RCC 7860 (cell line): ENCODE results near the gene PORCN.

Experiments
- DNase-seq: peaks from one replicate; pipeline ENCODE4 v3.0.0-alpha.2; 2015; ENCODE audit warnings: low spot score
- FAIRE-seq: peaks from 2 replicates; lab custom pipeline; 2012; peaks lifted over from hg19 to GRCh38; lab: Jason Lieb, UNC

Gene PORCN

GRCh38 chrX:48475774-48476577 lies 32.8 kb upstream of the PORCN start, which contains the start of gene FTSJ1:
Gene FTSJ1 (plus strand): TSS chrX:48476199. CDS start chrX:48478048, 1,849 bp downstream.
- peak; percentile 88 for FAIRE-seq
- DNase-seq = peak; percentile 76

DNA sequence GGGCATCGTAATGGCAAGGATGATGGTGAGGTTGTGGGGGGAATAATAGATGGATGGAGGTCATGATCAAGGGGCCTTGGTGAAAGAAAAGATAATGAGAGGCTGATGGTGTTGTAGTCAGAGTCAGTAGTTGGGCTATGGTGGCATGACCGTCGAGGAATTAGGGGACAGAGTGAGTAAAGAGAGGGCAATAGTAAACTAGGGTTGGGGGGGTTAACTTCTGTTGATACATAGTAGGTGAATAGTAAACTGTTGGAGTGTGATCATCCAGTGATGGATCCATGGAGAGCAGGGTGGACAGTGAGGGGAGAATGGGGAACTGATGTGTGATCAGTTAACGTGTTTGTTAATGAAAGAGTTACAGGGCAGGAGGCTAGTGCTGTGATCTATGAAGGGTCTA lies 31.9 kb upstream of the PORCN start:
- DNase-seq = no peak
- FAIRE-seq = no peak

DNA sequence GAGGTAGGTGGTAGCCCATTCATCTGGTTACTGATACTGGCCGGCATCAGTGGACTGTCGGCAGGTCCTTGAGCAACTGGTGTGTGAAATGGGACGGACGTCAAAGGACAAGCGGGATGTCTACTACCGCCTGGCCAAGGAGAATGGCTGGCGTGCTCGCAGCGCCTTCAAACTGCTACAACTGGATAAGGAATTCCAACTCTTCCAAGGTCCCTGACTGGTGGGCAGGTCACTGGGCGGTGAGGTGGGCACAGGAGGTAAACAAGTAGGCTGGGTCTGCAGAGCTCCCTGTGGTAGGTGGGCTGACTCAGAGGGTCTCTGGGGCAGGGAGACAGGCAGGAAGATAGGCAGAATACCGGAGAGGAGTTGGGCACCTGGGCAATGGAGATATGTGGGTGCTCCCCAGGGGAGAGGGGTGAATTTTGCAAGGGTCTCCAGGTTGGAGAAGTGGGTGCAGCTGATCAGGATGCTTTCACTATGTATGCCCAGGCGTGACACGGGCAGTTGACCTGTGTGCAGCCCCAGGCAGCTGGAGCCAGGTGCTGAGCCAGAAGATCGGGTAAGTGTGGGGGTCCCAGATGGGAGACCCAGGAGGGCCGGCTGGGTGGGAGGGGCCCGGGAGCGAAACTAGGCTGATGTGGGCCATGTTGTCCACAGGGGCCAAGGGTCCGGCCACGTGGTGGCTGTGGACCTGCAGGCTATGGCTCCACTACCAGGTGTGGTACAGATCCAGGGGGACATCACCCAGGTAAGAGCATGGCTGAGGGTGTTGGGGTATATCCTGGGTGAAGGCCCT lies 30.6 kb upstream of the PORCN start:
- DNase-seq (no peak), FAIRE-seq (no peak)

DNA sequence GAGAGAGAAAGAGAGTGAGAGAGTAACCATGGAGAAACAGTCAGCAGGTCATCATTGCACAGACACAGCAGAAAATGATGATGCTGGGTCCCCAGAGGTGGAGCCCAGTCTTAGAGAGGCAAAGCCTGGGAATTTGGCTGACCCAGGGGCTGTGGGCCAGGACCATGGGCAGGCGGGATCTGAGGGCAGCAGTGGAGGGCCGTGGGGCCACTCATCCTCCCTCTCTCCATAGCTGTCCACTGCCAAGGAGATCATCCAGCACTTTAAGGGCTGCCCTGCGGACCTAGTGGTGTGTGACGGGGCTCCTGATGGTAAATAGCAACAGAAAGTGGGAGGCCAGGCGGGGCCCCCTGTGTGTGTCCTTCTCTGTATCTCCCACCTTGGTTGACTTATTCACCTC lies 30.0 kb upstream of the PORCN start:
- FAIRE-seq (no peak), DNase-seq (no peak)

DNA sequence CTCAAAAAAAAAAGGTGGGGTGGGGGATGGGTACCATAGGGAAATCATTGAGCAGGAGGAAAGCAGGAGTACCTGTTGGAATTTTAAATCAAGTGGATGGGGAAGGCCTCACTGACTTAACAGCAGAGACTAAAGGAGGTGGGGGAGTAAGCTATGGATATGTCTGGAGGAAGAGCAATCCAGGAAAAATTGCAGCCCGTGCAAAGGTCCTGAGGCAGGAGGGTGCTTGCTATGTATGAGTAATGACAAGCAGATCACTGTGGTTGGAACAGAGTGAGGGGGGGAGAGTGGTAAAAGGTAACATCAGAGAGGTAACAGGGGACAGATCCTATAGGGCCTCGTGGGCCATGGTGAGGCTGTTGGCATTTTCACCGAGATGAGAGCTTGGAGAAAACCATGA lies 28.6 kb upstream of the PORCN start:
- FAIRE-seq = no peak
- DNase-seq = no peak

- DNase-seq = no peak
- no peak for FAIRE-seq
Measured at GRCh38 chrX:48480583-48480982, 28.2 kb upstream of the PORCN start.

- DNase-seq = no peak
- FAIRE-seq = no peak
Measured at GRCh38 chrX:48482526-48482925, 26.3 kb upstream of the PORCN start.

- FAIRE-seq = peak; percentile 99
Measured at GRCh38 chrX:48487362-48487798, 21.4 kb upstream of the PORCN start.

DNA sequence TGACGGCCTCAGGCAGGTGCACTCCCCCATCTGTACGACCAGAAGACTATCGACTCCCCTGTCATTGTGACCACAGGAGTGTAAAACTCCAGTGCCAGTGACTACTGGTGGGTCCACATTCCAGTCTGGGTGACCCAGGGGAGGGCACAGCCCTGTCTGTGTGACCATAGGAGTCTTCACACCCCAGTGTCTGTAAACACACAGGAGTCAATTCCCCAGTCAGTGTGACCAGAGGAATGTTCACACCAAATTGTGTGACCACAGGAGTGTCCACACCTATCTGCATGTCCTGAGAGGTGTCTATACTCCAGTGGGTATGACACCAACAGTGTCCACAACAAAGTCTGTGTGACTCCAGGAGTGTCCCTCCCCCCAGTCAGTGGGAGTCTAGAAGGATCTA lies 20.8 kb upstream of the PORCN start:
- DNase-seq (no peak), FAIRE-seq (no peak)

More at GRCh38 chrX:48487362-48487798, 21.4 kb upstream of the PORCN start:
- DNase-seq = peak; percentile 99

GRCh38 chrX:48489296-48489695 lies 19.5 kb upstream of the PORCN start:
- DNase-seq = no peak
- FAIRE-seq = no peak

GRCh38 chrX:48489892-48490291 lies 18.9 kb upstream of the PORCN start:
- no peak for FAIRE-seq
- no peak for DNase-seq

DNA sequence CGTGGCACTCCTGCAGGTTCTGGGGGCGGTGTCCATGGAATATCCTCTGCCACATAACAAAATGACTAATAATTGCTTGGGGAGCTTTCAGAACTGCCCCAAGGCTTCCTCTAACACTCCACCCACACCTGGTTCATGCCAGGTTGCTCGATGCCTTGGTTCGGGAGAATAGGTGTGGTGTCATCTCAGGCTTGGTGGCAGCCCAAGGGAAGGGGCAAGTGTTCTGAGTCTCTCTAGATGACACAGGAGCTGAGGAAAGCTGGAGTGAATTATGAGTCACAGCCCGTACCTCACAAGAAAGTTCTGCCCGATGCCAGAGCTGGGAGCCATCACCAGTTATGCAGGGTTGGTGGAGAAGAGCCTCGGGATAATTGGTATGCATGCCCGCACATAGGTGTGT lies 18.1 kb upstream of the PORCN start:
- peak; percentile 28 for FAIRE-seq
- peak; percentile 47 for DNase-seq

GRCh38 chrX:48491809-48492208 lies 17.0 kb upstream of the PORCN start:
- FAIRE-seq (no peak), DNase-seq (no peak)

GRCh38 chrX:48492293-48492910 lies 16.4 kb upstream of the PORCN start:
- peak; percentile 89 for FAIRE-seq
- DNase-seq = peak; percentile 55

- FAIRE-seq (no peak), DNase-seq (no peak)
Measured at GRCh38 chrX:48493890-48494364, 14.9 kb upstream of the PORCN start.

DNA sequence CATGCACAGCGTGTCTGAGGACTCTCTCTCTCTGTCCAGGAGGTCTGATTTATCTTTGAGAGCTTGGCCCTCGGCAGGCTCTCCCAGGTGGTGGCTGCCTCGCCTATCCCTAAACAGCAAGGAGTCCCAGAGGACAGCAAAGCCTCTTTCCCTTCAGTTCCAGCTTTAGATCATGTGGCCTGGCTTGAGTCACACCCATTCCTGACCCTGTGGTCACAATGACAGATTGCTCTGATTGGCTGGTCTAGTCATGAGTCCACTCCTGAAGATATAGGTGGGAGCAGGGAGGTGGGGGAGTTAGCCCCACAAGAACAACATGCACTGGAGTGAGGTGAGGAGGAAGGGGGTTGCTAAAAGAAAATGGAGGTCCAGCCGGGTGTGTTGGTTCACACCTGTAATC lies 12.1 kb upstream of the PORCN start:
- FAIRE-seq (peak; percentile 52), DNase-seq (peak; percentile 43)

DNA sequence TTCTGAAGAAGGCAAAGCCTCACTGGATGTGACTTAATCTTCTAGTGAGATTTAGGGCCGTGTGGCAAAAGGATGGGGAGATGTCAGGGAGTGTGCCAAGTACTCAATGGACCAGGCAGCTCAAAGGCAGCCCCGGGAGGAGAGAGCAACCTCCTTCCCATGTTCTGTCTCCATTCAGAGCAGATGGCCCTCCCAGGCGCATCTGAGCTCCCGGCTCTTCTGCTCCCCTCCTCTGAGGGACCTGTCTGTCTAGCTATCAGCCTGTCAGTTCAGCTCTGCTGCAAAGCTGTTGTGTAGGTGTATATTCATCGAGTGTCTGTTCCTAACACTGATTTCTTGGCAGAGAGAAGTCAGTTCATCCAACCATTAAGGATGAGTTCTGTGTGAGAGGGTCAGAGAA lies 10.9 kb upstream of the PORCN start:
- DNase-seq = no peak

GRCh38 chrX:48498374-48498809 lies 10.4 kb upstream of the PORCN start:
- FAIRE-seq (peak; percentile 100), DNase-seq (peak; percentile 98)

More for the DNA sequence above, 10.9 kb upstream of the PORCN start:
- FAIRE-seq = no peak

DNA sequence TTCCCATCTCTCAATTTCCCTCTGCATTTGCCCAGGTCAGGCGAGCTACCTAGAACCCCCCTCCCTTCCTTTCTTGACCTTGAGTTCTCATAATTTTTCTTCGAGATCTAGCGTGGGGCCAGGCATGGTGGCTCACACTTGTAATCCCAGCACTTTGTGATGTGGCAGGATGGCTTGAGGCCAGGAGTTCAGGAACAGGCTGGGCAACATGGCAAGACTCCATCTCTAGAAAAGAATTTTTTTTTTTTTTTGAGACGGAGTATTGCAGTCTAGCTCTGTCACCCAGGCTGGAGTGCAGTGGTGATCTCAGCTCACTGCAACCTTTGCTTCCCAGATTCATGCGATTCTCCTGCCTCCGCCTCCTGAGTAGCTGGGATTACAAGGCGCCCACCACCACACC lies 4.5 kb upstream of the PORCN start:
- no peak for FAIRE-seq
- DNase-seq = no peak

DNA sequence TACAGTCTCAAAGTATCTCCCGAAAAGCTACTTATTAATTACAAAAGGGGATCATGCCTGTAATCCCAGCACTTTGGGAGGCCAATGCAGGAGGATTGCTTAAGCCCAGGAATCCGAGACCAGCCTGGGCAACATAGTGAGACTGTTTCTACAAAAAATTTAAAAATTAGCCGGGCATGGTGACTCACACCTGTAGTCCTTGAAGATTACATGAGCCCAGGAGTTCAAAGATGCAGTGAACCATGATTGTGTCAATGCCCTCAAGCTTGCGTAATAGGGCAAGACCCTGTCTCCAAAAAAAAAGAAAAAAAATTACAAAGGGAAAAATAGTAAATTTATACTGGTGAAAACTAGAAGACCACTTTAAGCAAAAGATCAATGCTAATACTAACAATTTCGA lies 3.3 kb upstream of the PORCN start:
- FAIRE-seq (peak; percentile 94), DNase-seq (peak; percentile 53)

DNA sequence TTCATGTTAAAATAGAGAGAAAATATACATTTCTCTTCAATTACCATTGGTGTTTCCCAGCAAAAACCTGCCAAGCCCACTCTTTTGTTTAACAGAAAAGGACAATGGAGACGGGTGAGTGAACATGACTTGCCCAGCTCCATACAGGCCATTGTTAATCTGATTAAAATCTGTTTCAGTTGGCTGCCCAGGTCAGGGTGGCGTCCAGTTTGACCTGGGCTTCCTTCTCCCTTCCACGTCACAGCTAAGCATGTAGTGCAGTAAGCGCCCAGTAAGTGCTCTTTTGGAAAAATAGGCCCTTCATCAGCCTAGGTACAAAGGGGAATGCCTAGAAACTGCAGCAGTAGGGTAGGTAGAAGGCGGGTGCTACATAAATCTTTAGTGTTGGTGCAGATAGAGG lies 1.5 kb upstream of the PORCN start:
- peak; percentile 68 for DNase-seq
- peak; percentile 95 for FAIRE-seq
